GM06990 (cell line): ENCODE measurements around the gene MFSD6.

ENCODE experiments used
- DNase-seq: peaks from one replicate; pipeline ENCODE4 v3.0.0-alpha.2; 2011; ENCODE audit not compliant: insufficient read length; ENCODE audit errors: extremely low read depth
- H3K27me3 ChIP-seq: replicated peaks from 2 replicates; pipeline ENCODE4 v1.6.0; 2011; ENCODE audit warnings: low read length; ENCODE audit not compliant: control insufficient read depth, insufficient read depth
- H3K36me3 ChIP-seq: 2 replicates; pipeline ENCODE4 v1.5.1; 2011; ENCODE audit warnings: low read length; ENCODE audit not compliant: control insufficient read depth, insufficient read depth
- H3K4me3 ChIP-seq: replicated peaks from 2 replicates; pipeline ENCODE4 v1.5.1; 2011; ENCODE audit warnings: low read depth, mild to moderate bottlenecking, control low read depth, low read length
- TF ChIP-seq, protein P1 (sequence below): IDR thresholded peaks from 2 replicates; pipeline ENCODE4 v1.5.1; 2011; ENCODE audit warnings: low read length, control low read depth, mild to moderate bottlenecking, inconsistent platforms; ENCODE audit not compliant: insufficient read depth, poor library complexity, severe bottlenecking

Gene MFSD6

GRCh38 chr2:190456833-190457232 is 48.7 kb downstream of the MFSD6 start:
- Histone ChIP-seq H3K36me3 (no peaks in the 10 kb centered on the region; the same call in 1 of the 2 replicates), H3K27me3 (no peaks in the 10 kb centered on the region), H3K4me3 (no peak overlapping the region)
- TF ChIP-seq, protein P1, sequence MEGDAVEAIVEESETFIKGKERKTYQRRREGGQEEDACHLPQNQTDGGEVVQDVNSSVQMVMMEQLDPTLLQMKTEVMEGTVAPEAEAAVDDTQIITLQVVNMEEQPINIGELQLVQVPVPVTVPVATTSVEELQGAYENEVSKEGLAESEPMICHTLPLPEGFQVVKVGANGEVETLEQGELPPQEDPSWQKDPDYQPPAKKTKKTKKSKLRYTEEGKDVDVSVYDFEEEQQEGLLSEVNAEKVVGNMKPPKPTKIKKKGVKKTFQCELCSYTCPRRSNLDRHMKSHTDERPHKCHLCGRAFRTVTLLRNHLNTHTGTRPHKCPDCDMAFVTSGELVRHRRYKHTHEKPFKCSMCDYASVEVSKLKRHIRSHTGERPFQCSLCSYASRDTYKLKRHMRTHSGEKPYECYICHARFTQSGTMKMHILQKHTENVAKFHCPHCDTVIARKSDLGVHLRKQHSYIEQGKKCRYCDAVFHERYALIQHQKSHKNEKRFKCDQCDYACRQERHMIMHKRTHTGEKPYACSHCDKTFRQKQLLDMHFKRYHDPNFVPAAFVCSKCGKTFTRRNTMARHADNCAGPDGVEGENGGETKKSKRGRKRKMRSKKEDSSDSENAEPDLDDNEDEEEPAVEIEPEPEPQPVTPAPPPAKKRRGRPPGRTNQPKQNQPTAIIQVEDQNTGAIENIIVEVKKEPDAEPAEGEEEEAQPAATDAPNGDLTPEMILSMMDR, result no peak
- no peak for DNase-seq

GRCh38 chr2:190457256-190457655 is 49.1 kb downstream of the MFSD6 start:
- TF ChIP-seq, protein P1, result no peak
- H3K27me3 ChIP-seq, result no peaks in the 10 kb centered on the region
- H3K4me3 ChIP-seq, result no peak overlapping the region
- no peak for DNase-seq
- no peaks in the 10 kb centered on the region; the same call in 1 of the 2 replicates for H3K36me3 ChIP-seq

- DNase-seq, result no peak
- H3K36me3 ChIP-seq, result no peaks in the 10 kb centered on the region; the same call in 1 of the 2 replicates
- TF ChIP-seq, protein P1, result no peak
- H3K27me3 ChIP-seq, result no peaks in the 10 kb centered on the region
- H3K4me3 ChIP-seq, result no peak overlapping the region
These were observed 50.4 kb downstream of the MFSD6 start for GRCh38 chr2:190458352-190459107.

DNA sequence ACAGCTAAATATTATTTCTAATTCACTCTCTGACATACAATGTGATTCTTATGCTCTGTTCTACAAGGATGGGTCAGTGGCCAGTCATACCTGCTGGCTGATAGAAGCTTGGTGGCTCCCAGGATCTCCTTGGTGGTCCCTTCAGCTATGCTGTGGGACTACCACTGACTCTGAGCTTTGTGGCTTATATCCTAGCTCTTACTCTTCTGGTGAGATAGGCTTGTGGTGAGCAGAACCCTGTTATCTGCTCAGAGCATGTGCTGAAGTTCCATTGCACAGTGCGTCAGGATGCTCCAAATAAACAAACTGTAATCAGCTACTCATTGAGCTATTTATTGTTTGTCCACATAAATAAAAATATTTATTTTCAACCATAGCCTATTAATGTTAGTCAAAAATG is 51.7 kb downstream of the MFSD6 start:
- Histone ChIP-seq H3K27me3 (no peaks in the 10 kb centered on the region), H3K36me3 (no peaks in the 10 kb centered on the region; the same call in 1 of the 2 replicates), H3K4me3 (no peak overlapping the region)
- no peak for DNase-seq
- TF ChIP-seq, protein P1, result no peak

DNA sequence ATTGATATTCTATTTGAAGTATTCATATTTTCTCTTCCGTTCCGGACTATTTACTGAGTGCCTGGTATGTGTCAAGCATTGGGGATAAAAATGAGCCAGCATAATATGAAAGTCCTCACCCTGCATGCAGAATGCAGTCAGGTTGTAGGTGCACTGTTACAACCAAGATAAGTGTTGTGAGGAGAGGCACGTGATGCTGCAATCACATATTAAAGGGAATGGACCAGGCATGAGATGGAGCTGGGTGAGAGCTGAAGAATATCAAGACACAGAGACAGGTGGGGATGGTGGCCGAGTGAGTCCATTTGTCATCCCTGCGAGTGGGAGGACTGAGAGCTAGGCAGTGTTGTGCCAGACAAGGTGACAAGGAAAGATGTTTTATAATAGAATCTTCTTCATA is 52.3 kb downstream of the MFSD6 start:
- TF ChIP-seq, protein P1, result no peak

More for the DNA sequence above, 52.3 kb downstream of the MFSD6 start:
- DNase-seq, result no peak
- Histone ChIP-seq H3K4me3 (no peak overlapping the region), H3K27me3 (no peaks in the 10 kb centered on the region), H3K36me3 (no peaks in the 10 kb centered on the region; the same call in 1 of the 2 replicates)
